Measurements from ENCODE around the gene OBSCN.

GRCh38 chr1:228158151-228159007, 49.5 kb upstream of the OBSCN start:
- no peak for TF ChIP-seq POLR2A (IDR thresholded peaks at IDR 0.05)
- TF ChIP-seq CTCF (IDR thresholded peaks at IDR 0.05), result no peak
